Dedifferentiated amniotic fluid mesenchymal stem cell (primary cell): ENCODE data around the gene PCDHAC1.

Experiments
- DNase-seq: peaks from one replicate; pipeline ENCODE4 v3.0.0-alpha.2; 2016; ENCODE audit errors: extremely low spot score

Gene PCDHAC1

GRCh38 chr5:140966293-140967225 is 40.5 kb downstream of the PCDHAC1 start, which contains the start of gene PCDHAC2:
TSS of gene PCDHAC2 (plus strand) at chr5:140966476. CDS start at chr5:140966767, 291 bp downstream.
- no peak for DNase-seq

- DNase-seq, result no peak
These were observed 41.3 kb downstream of the PCDHAC1 start for GRCh38 chr5:140967226-140967893.

GRCh38 chr5:140969880-140970279 is 43.8 kb downstream of the PCDHAC1 start:
- no peak for DNase-seq

GRCh38 chr5:140973550-140973949 is 47.5 kb downstream of the PCDHAC1 start:
- no peak for DNase-seq

GRCh38 chr5:140977003-140977402 is 50.9 kb downstream of the PCDHAC1 start:
- peak; percentile 37 for DNase-seq

- DNase-seq, result no peak
These were observed 52.2 kb downstream of the PCDHAC1 start for GRCh38 chr5:140978260-140978659.

GRCh38 chr5:140978983-140979382 is 52.9 kb downstream of the PCDHAC1 start:
- DNase-seq, result no peak
